B cell (primary cell): ENCODE results near the gene UBALD2. TPM values are rescaled to one million over a fixed set of nuclear protein-coding genes. Genes with fewer than 3 reads are reported as not detected.

Source experiments
- ATAC-seq: fragments of 200-7000 bp; cut with Tn5 transposase; one replicate; pipeline ENCODE4 v1.10.0; 2021; ENCODE audit warnings: low read depth, mild to moderate bottlenecking, moderate number of reproducible peaks, moderate library complexity
- CTCF ChIA-PET: fragments of 350-600 bp; sonication (Branson Sonifier 250); formaldehyde crosslinking; loops from one replicate; lab custom pipeline; 2021; ENCODE audit warnings: antibody characterized with exemption, inconsistent platforms; lab: Charles Lee
- POLR2A ChIA-PET: fragments of 350-600 bp; sonication (Branson Sonifier 250); formaldehyde crosslinking; loops from one replicate; lab custom pipeline; 2021; ENCODE audit warnings: antibody characterized with exemption; lab: Charles Lee
- DNase-seq: peaks from one replicate; pipeline ENCODE4 v3.0.0; 2013
- H2AFZ ChIP-seq: 2 replicates; pipeline ENCODE4 v1.6.1; 2012; ENCODE audit warnings: mild to moderate bottlenecking, low read depth, low read length; ENCODE audit not compliant: insufficient read depth, poor library complexity, severe bottlenecking
- H3K27ac ChIP-seq, 2 donors: 1 replicate in 1 of 2; 2 replicates in 1 of 2; pipeline ENCODE4 v1.5.1; 2012 to 2013; ENCODE audit warnings: low read length in 2 of 2, mild to moderate bottlenecking in 2 of 2, moderate library complexity in 1 of 2
- H3K27me3 ChIP-seq, 4 experiments: fragments of 200-600 bp in 1 of 4; sonication (generic) in 1 of 4; replicated peaks in 1 of 4; 1 replicate in 2 of 4; 2 replicates in 2 of 4; pipeline versions ENCODE4 v1.6.1 to v1.7.0; 2013 to 2016; ENCODE audit warnings: low read length in 3 of 4, mild to moderate bottlenecking in 2 of 4, mixed read lengths in 1 of 4, moderate library complexity in 1 of 4; ENCODE audit not compliant: insufficient read depth in 4 of 4, control insufficient read depth in 3 of 4; ENCODE audit errors: control extremely low read depth in 1 of 4
- H3K36me3 ChIP-seq, 2 experiments: replicated peaks in 1 of 2; 1 replicate in 1 of 2; 2 replicates in 1 of 2; pipeline versions ENCODE4 v1.6.1 to v1.7.1; 2013; ENCODE audit warnings: low read length in 1 of 2; ENCODE audit not compliant: insufficient read depth in 2 of 2, control insufficient read depth in 1 of 2; ENCODE audit errors: control extremely low read depth in 1 of 2, extremely low read depth in 1 of 2
- H3K4me1 ChIP-seq, 2 donors: fragments of 200-600 bp in 1 of 2; sonication (generic) in 1 of 2; 1 replicate in 1 of 2; 2 replicates in 1 of 2; pipeline versions ENCODE4 v1.5.1 to v1.6.1; 2013 to 2017; ENCODE audit warnings: low read length in 2 of 2; ENCODE audit not compliant: control insufficient read depth in 2 of 2, insufficient read depth in 2 of 2
- H3K4me2 ChIP-seq: replicated peaks from 2 replicates; pipeline ENCODE3; 2012; ENCODE audit warnings: mild to moderate bottlenecking, low read depth, low read length; ENCODE audit not compliant: poor library complexity, severe bottlenecking
- H3K4me3 ChIP-seq, 5 experiments: fragments of 200-600 bp in 1 of 5; sonication (generic) in 1 of 5; 1 replicate in 3 of 5; 2 replicates in 2 of 5; pipeline versions ENCODE4 v1.5.1 to v1.7.0; 2011 to 2016; ENCODE audit warnings: low read length in 4 of 5, mild to moderate bottlenecking in 4 of 5, low read depth in 2 of 5, control low read depth in 1 of 5, moderate library complexity in 1 of 5; ENCODE audit not compliant: insufficient read depth in 1 of 5; ENCODE audit errors: control extremely low read depth in 1 of 5, extremely low read depth in 1 of 5
- H3K79me2 ChIP-seq: fragments of 200-600 bp; sonication (generic); one replicate; pipeline ENCODE4 v1.6.0; 2016; ENCODE audit warnings: low read length; ENCODE audit not compliant: control insufficient read depth, insufficient read depth
- H3K9ac ChIP-seq: fragments of 200-600 bp; sonication (generic); 2 replicates; pipeline ENCODE4 v1.6.1; 2017; ENCODE audit warnings: mild to moderate bottlenecking, low read length, moderate library complexity
- H3K9me3 ChIP-seq, 3 donors: one replicate each; pipeline versions ENCODE4 v1.6.1 to v1.7.1; 2013; ENCODE audit warnings: low read length in 2 of 3; ENCODE audit not compliant: control insufficient read depth in 2 of 3, insufficient read depth in 1 of 3; ENCODE audit errors: control extremely low read depth in 1 of 3
- H4K20me1 ChIP-seq: 2 replicates; pipeline ENCODE4 v1.6.0; 2012; ENCODE audit warnings: mild to moderate bottlenecking, low read length; ENCODE audit not compliant: insufficient read depth, control insufficient read depth, poor library complexity, severe bottlenecking
- H3K27ac Mint-ChIP-seq: one replicate; pipeline ENCODE4 v1.8.0; 2021; ENCODE audit warnings: mixed read lengths
- H3K27me3 Mint-ChIP-seq: one replicate; pipeline ENCODE4 v1.8.0; 2021; ENCODE audit warnings: mixed read lengths
- H3K4me1 Mint-ChIP-seq: one replicate; pipeline ENCODE4 v1.8.0; 2021; ENCODE audit warnings: mixed read lengths
- H3K4me3 Mint-ChIP-seq: one replicate; pipeline ENCODE4 v1.8.0; 2021; ENCODE audit warnings: mixed read lengths
- H3K9me3 Mint-ChIP-seq: one replicate; pipeline ENCODE4 v1.8.0; 2022; ENCODE audit warnings: mixed read lengths; ENCODE audit not compliant: insufficient read depth
- CTCF ChIP-seq: fragments of 200-600 bp; IDR thresholded peaks from one replicate; pipeline ENCODE4 v1.8.0; 2022; ENCODE audit warnings: antibody characterized with exemption, mild to moderate bottlenecking
- EZH2 ChIP-seq: IDR thresholded peaks from 2 replicates; pipeline ENCODE4 v1.6.1; 2012; ENCODE audit warnings: borderline replicate concordance, low read depth, mild to moderate bottlenecking, moderate library complexity, low read length; ENCODE audit not compliant: insufficient read depth, poor library complexity, severe bottlenecking
- WGBS: methylation state at CpG from one replicate; pipeline ENCODE4 v1.1.5; 2013; ENCODE audit warnings: missing lambda C conversion rate; ENCODE audit not compliant: insufficient coverage; 5-methylcytosine and 5-hydroxymethylcytosine counted together
- intact Hi-C: fragments of 100-400 bp; cut with micrococcal nuclease; formaldehyde crosslinking; loops from one replicate; pipeline ENCODE4 v1.10.0; 2022
- polyA plus RNA-seq: library from polyadenylated mRNA; depleted of rRNA; stranded (reverse); fragments of >200 nt; gene quantifications from 2 replicates; pipeline ENCODE4 v1.2.3, GENCODE V29; 2012
- total RNA-seq, 2 donors: library from RNA; stranded (reverse); fragments of 120-200 nt in 1 of 2; gene quantifications; 1 replicate in 1 of 2; 2 replicates in 1 of 2; pipeline versions ENCODE4 v1.2.3 to v1.2.4, GENCODE V29; 2013 to 2022

The UBALD2 gene
- total and polyA plus RNA-seq, 2 donors (not counting 1 experiment from before 2014, with no cell fraction given), result 78.9 to 155 TPM

GRCh38 chr17:76296889-76297288, 31.7 kb downstream of the UBALD2 start:
- Histone ChIP-seq H4K20me1 (no peaks in the 10 kb centered on the region), H3K4me3 (no peak overlapping the region), H2AFZ (no peak overlapping the region), H3K27ac (no peak overlapping the region), H3K27me3 (no peaks in the 10 kb centered on the region), H3K4me1 (no peaks in the 10 kb centered on the region), H3K79me2 (no peaks in the 10 kb centered on the region), H3K9me3 (no peaks in the 10 kb centered on the region), H3K9ac (no peak overlapping the region), H3K36me3 (no peaks in the 10 kb centered on the region), H3K4me2 (no peak overlapping the region)
- H3K27me3 Mint-ChIP-seq, result no peaks in the 10 kb centered on the region
- intact Hi-C loops, result no loop called here
- no peak for TF ChIP-seq EZH2
- no peak for TF ChIP-seq CTCF
- no peaks in the 10 kb centered on the region for H3K4me1 Mint-ChIP-seq
- no peak overlapping the region for H3K27ac Mint-ChIP-seq
- POLR2A ChIA-PET, result no interaction called here
- ATAC-seq (no peak), DNase-seq (no peak)
- H3K9me3 Mint-ChIP-seq, result no peaks in the 10 kb centered on the region
- H3K4me3 Mint-ChIP-seq, result no peak overlapping the region
- WGBS, result 91% methylated on average over 4 of the region's 5 CpGs
- CTCF ChIA-PET, result interaction anchor here (1.1 to 6.6 kb wide), 4 partner anchors 18 to 327 kb away, joined by 3 to 59 read pairs (median 22); no protein-coding TSS in a partner anchor

- Histone ChIP-seq H3K9me3 (no peaks in the 10 kb centered on the region), H3K4me2 (no peak overlapping the region), H3K36me3 (no peaks in the 10 kb centered on the region), H3K27me3 (no peaks in the 10 kb centered on the region), H3K9ac (no peak overlapping the region), H4K20me1 (no peaks in the 10 kb centered on the region), H3K27ac (no peak overlapping the region), H2AFZ (no peak overlapping the region), H3K4me3 (no peak overlapping the region), H3K79me2 (no peaks in the 10 kb centered on the region), H3K4me1 (no peaks in the 10 kb centered on the region)
- Mint-ChIP-seq H3K27me3 (no peaks in the 10 kb centered on the region), H3K4me1 (no peaks in the 10 kb centered on the region), H3K9me3 (no peaks in the 10 kb centered on the region), H3K4me3 (no peak overlapping the region), H3K27ac (no peak overlapping the region)
- no CpG with 5 or more reads among the region's 3 CpGs for WGBS
- intact Hi-C loops, result no loop called here
- ChIA-PET CTCF (interaction anchor here (1.0 to 6.6 kb wide), 8 partner anchors 16 to 327 kb away, joined by 3 to 59 read pairs (median 6); no protein-coding TSS in a partner anchor), POLR2A (no interaction called here)
- ATAC-seq (no peak), DNase-seq (no peak)
- no peak for TF ChIP-seq CTCF
- TF ChIP-seq EZH2, result no peak
These were observed 32.3 kb downstream of the UBALD2 start for GRCh38 chr17:76297436-76297835.
